ENCODE results near the gene STAT6. TPM values are rescaled to one million over a fixed set of nuclear protein-coding genes. Genes with fewer than 3 reads are reported as not detected.

Gene STAT6
- total and polyA plus RNA-seq, 2 donors (not counting 1 experiment from before 2014, with no cell fraction given), result 103 to 123 TPM

- no peak overlapping the region for H3K4me2 ChIP-seq (ENCODE audit: extremely low read depth, insufficient read depth, low read length)
- no peak for DNase-seq (ENCODE audit: low read depth in 2 of 2)
- TF ChIP-seq, protein P1, sequence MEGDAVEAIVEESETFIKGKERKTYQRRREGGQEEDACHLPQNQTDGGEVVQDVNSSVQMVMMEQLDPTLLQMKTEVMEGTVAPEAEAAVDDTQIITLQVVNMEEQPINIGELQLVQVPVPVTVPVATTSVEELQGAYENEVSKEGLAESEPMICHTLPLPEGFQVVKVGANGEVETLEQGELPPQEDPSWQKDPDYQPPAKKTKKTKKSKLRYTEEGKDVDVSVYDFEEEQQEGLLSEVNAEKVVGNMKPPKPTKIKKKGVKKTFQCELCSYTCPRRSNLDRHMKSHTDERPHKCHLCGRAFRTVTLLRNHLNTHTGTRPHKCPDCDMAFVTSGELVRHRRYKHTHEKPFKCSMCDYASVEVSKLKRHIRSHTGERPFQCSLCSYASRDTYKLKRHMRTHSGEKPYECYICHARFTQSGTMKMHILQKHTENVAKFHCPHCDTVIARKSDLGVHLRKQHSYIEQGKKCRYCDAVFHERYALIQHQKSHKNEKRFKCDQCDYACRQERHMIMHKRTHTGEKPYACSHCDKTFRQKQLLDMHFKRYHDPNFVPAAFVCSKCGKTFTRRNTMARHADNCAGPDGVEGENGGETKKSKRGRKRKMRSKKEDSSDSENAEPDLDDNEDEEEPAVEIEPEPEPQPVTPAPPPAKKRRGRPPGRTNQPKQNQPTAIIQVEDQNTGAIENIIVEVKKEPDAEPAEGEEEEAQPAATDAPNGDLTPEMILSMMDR (conservative IDR thresholded peaks at IDR 0.05 in 1 of 2, IDR thresholded peaks at IDR 0.05 in 1 of 2; ENCODE audit: low read depth in 1 of 2, low read length in 2 of 2), result no peak
- no peak for TF ChIP-seq EZH2 (IDR thresholded peaks at IDR 0.05; ENCODE audit: low read length, missing control alignments)
- H3K27me3 ChIP-seq (ENCODE audit: control insufficient read depth, insufficient read depth, low read length), result no peaks in the 10 kb centered on the region
- no peak overlapping the region for H3K27ac ChIP-seq (ENCODE audit: insufficient read depth, low read length)
- no peak overlapping the region for H2AFZ ChIP-seq (ENCODE audit: low read length)
- H3K79me2 ChIP-seq (ENCODE audit: control insufficient read depth, insufficient read depth, low read length), result peaks cover 61% of the 10 kb centered on the region
- no peaks in the 10 kb centered on the region for H3K9me3 ChIP-seq (ENCODE audit: control insufficient read depth, insufficient read depth, low read depth, low read length)
- H3K9ac ChIP-seq (ENCODE audit: insufficient read depth, low read length), result no peak overlapping the region
- no peaks in the 10 kb centered on the region for H4K20me1 ChIP-seq (ENCODE audit: control insufficient read depth, extremely low read depth, insufficient read depth, low read length)
- no peak overlapping the region for H3K4me3 ChIP-seq (replicated peaks in 1 of 4; ENCODE audit: control extremely low read depth in 1 of 4, insufficient read depth in 1 of 4, low read depth in 3 of 4, low read length in 4 of 4)
- peaks cover 46% of the 10 kb centered on the region for H3K36me3 ChIP-seq (ENCODE audit: control insufficient read depth, insufficient read depth, low read length)
- H3K4me1 ChIP-seq (ENCODE audit: control insufficient read depth, extremely low read depth, insufficient read depth, low read length), result peaks cover 48% of the 10 kb centered on the region
Observed at GRCh38 chr12:57142121-57142520, 31.0 kb upstream of the STAT6 start.

- H3K4me3 ChIP-seq (replicated peaks in 1 of 4; ENCODE audit: control extremely low read depth in 1 of 4, insufficient read depth in 1 of 4, low read depth in 3 of 4, low read length in 4 of 4), result no peak overlapping the region
- peaks cover 45% of the 10 kb centered on the region for H3K36me3 ChIP-seq (ENCODE audit: control insufficient read depth, insufficient read depth, low read length)
- no peak overlapping the region for H3K27ac ChIP-seq (ENCODE audit: insufficient read depth, low read length)
- H3K79me2 ChIP-seq (ENCODE audit: control insufficient read depth, insufficient read depth, low read length), result peaks cover 61% of the 10 kb centered on the region
- no peak overlapping the region for H2AFZ ChIP-seq (ENCODE audit: low read length)
- no peaks in the 10 kb centered on the region for H3K27me3 ChIP-seq (ENCODE audit: control insufficient read depth, insufficient read depth, low read length)
- no peak overlapping the region for H3K9ac ChIP-seq (ENCODE audit: insufficient read depth, low read length)
- H3K9me3 ChIP-seq (ENCODE audit: control insufficient read depth, insufficient read depth, low read depth, low read length), result no peaks in the 10 kb centered on the region
- H4K20me1 ChIP-seq (ENCODE audit: control insufficient read depth, extremely low read depth, insufficient read depth, low read length), result no peaks in the 10 kb centered on the region
- TF ChIP-seq EZH2 (IDR thresholded peaks at IDR 0.05; ENCODE audit: low read length, missing control alignments), result no peak
- TF ChIP-seq, protein P1 (conservative IDR thresholded peaks at IDR 0.05 in 1 of 2, IDR thresholded peaks at IDR 0.05 in 1 of 2; ENCODE audit: low read depth in 1 of 2, low read length in 2 of 2), result no peak
- H3K4me1 ChIP-seq (ENCODE audit: control insufficient read depth, extremely low read depth, insufficient read depth, low read length), result peaks cover 47% of the 10 kb centered on the region
- H3K4me2 ChIP-seq (ENCODE audit: extremely low read depth, insufficient read depth, low read length), result no peak overlapping the region
- no peak for DNase-seq (ENCODE audit: low read depth in 2 of 2)
Observed at GRCh38 chr12:57141249-57141648, 30.1 kb upstream of the STAT6 start.

GRCh38 chr12:57139796-57140649, 28.9 kb upstream of the STAT6 start:
- no peak overlapping the region for H3K4me3 ChIP-seq (replicated peaks in 1 of 4; ENCODE audit: control extremely low read depth in 1 of 4, insufficient read depth in 1 of 4, low read depth in 3 of 4, low read length in 4 of 4)
- H2AFZ ChIP-seq (ENCODE audit: low read length), result no peak overlapping the region
- H3K79me2 ChIP-seq (ENCODE audit: control insufficient read depth, insufficient read depth, low read length), result peaks cover 65% of the 10 kb centered on the region
- TF ChIP-seq, protein P1 (conservative IDR thresholded peaks at IDR 0.05 in 1 of 2, IDR thresholded peaks at IDR 0.05 in 1 of 2; ENCODE audit: low read depth in 1 of 2, low read length in 2 of 2), result no peak
- no peak for TF ChIP-seq EZH2 (IDR thresholded peaks at IDR 0.05; ENCODE audit: low read length, missing control alignments)
- no peaks in the 10 kb centered on the region for H3K27me3 ChIP-seq (ENCODE audit: control insufficient read depth, insufficient read depth, low read length)
- H3K9me3 ChIP-seq (ENCODE audit: control insufficient read depth, insufficient read depth, low read depth, low read length), result no peaks in the 10 kb centered on the region
- DNase-seq (ENCODE audit: low read depth in 2 of 2), result peak; percentile 52 to 58
- peak overlapping the region; percentile 11 for H3K4me2 ChIP-seq (ENCODE audit: extremely low read depth, insufficient read depth, low read length)
- peaks cover 46% of the 10 kb centered on the region for H3K4me1 ChIP-seq (ENCODE audit: control insufficient read depth, extremely low read depth, insufficient read depth, low read length)
- H3K27ac ChIP-seq (ENCODE audit: insufficient read depth, low read length), result peak overlapping the region; percentile 51
- peaks cover 37% of the 10 kb centered on the region for H3K36me3 ChIP-seq (ENCODE audit: control insufficient read depth, insufficient read depth, low read length)
- no peaks in the 10 kb centered on the region for H4K20me1 ChIP-seq (ENCODE audit: control insufficient read depth, extremely low read depth, insufficient read depth, low read length)
- no peak overlapping the region for H3K9ac ChIP-seq (ENCODE audit: insufficient read depth, low read length)
